Keratinocyte (primary cell): ENCODE data around the gene APEX1.

Source experiments
- EZH2 ChIP-seq: IDR thresholded peaks from one replicate; pipeline ENCODE4 v1.6.1; 2012; ENCODE audit warnings: inconsistent platforms, mild to moderate bottlenecking, low read length, moderate library complexity
- TF ChIP-seq, protein P1 (sequence below), 3 experiments: IDR thresholded peaks in 1 of 3; conservative IDR thresholded peaks in 1 of 3; optimal IDR thresholded peaks in 1 of 3; 2 replicates in 2 of 3; 3 replicates in 1 of 3; pipeline versions ENCODE3 to v1.5.1; 2011; ENCODE audit warnings: low read length in 3 of 3, mild to moderate bottlenecking in 3 of 3, moderate library complexity in 2 of 3, control low read depth in 1 of 3, inconsistent platforms in 1 of 3; ENCODE audit not compliant: insufficient read depth in 2 of 3; ENCODE audit errors: extremely low read depth in 1 of 3

DNA sequence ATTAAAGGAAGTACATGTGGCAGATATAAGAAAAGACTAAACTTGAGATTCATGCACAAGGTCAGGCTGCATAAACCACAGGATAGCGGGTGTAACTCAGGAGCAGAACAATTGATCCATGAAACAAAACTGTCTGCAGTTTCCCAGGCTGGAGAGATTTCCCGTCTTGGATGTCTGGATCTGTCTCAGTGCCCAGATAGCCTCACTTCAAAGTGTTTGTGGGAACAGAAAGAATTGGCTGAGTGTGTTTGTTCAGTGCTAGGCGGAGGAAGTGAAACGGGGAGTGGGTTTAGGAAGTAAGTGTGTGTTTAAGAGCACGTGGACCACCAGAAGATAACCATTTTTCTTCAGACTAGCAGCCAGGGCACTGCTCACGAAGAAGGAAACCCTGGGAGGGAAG, 48.9 kb downstream of the APEX1 start:
- TF ChIP-seq, protein P1, sequence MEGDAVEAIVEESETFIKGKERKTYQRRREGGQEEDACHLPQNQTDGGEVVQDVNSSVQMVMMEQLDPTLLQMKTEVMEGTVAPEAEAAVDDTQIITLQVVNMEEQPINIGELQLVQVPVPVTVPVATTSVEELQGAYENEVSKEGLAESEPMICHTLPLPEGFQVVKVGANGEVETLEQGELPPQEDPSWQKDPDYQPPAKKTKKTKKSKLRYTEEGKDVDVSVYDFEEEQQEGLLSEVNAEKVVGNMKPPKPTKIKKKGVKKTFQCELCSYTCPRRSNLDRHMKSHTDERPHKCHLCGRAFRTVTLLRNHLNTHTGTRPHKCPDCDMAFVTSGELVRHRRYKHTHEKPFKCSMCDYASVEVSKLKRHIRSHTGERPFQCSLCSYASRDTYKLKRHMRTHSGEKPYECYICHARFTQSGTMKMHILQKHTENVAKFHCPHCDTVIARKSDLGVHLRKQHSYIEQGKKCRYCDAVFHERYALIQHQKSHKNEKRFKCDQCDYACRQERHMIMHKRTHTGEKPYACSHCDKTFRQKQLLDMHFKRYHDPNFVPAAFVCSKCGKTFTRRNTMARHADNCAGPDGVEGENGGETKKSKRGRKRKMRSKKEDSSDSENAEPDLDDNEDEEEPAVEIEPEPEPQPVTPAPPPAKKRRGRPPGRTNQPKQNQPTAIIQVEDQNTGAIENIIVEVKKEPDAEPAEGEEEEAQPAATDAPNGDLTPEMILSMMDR (optimal IDR thresholded peaks at IDR 0.05 in 1 of 3, IDR thresholded peaks at IDR 0.05 in 1 of 3, conservative IDR thresholded peaks at IDR 0.05 in 1 of 3; ENCODE audit: extremely low read depth in 1 of 3, insufficient read depth in 2 of 3, low read length in 3 of 3): no peak
- no peak for TF ChIP-seq EZH2
